Endodermal cell (in vitro differentiated cells): ENCODE results near the gene RIN3. TPM values are rescaled to one million over a fixed set of nuclear protein-coding genes. Genes with fewer than 3 reads are reported as not detected.
A peak's percentile ranks its signal among the peaks of the same experiment; 100 is the strongest.
"Not testable (repeated sequence)": the region's sequence is repeated elsewhere in the genome, so short reads cannot be mapped to it uniquely, and the experiment has no call there.

ENCODE experiments used
- DNase-seq: peaks from one replicate; pipeline ENCODE4 v3.0.0-alpha.2; 2017
- H3K27ac ChIP-seq: 2 replicates; pipeline ENCODE4 v1.5.1; 2013; ENCODE audit warnings: mild to moderate bottlenecking, low read depth, low read length, moderate library complexity
- H3K27me3 ChIP-seq: 2 replicates; pipeline ENCODE4 v1.6.1; 2013; ENCODE audit warnings: mild to moderate bottlenecking, low read length, moderate library complexity; ENCODE audit not compliant: insufficient read depth, control insufficient read depth, poor library complexity, severe bottlenecking
- H3K36me3 ChIP-seq: 2 replicates; pipeline ENCODE4 v1.7.0; 2013; ENCODE audit warnings: mild to moderate bottlenecking, low read length, moderate library complexity; ENCODE audit not compliant: control insufficient read depth, insufficient read depth
- H3K4me1 ChIP-seq: one replicate; pipeline ENCODE4 v1.7.0; 2013; ENCODE audit warnings: low read length; ENCODE audit not compliant: control insufficient read depth, insufficient read depth
- H3K4me3 ChIP-seq: 2 replicates; pipeline ENCODE4 v1.5.1; 2013; ENCODE audit warnings: mild to moderate bottlenecking, low read length, moderate library complexity
- H3K9ac ChIP-seq: 2 replicates; pipeline ENCODE4 v1.6.1; 2013; ENCODE audit warnings: mild to moderate bottlenecking, low read length, moderate library complexity; ENCODE audit not compliant: poor library complexity, severe bottlenecking; ENCODE audit errors: extremely low read depth
- H3K9me3 ChIP-seq: 2 replicates; pipeline ENCODE4 v1.6.1; 2013; ENCODE audit warnings: mild to moderate bottlenecking, low read length, moderate library complexity; ENCODE audit not compliant: control insufficient read depth
- H3K27ac Mint-ChIP-seq: 2 replicates; pipeline ENCODE4 v1.8.0; 2020; ENCODE audit warnings: mixed read lengths
- H3K27me3 Mint-ChIP-seq: 2 replicates; pipeline ENCODE4 v1.8.0; 2021; ENCODE audit warnings: mild to moderate bottlenecking, mixed read lengths; ENCODE audit not compliant: insufficient read depth
- H3K36me3 Mint-ChIP-seq: 2 replicates; pipeline ENCODE4 v1.8.0; 2020; ENCODE audit warnings: low read depth, mixed read lengths
- H3K4me1 Mint-ChIP-seq: 2 replicates; pipeline ENCODE4 v1.8.0; 2020; ENCODE audit warnings: mixed read lengths
- H3K4me3 Mint-ChIP-seq: 2 replicates; pipeline ENCODE4 v1.8.0; 2020; ENCODE audit warnings: mild to moderate bottlenecking, moderate library complexity, mixed read lengths
- H3K9me3 Mint-ChIP-seq: 2 replicates; pipeline ENCODE4 v1.8.0; 2020; ENCODE audit warnings: mild to moderate bottlenecking, mixed read lengths
- CTCF ChIP-seq: fragments of 200-600 bp; sonication (generic); conservative IDR thresholded peaks from 2 replicates; pipeline ENCODE4 v1.5.0; 2021; ENCODE audit warnings: antibody characterized with exemption, mild to moderate bottlenecking
- WGBS, 2 experiments: methylation state at CpG; one replicate each; pipeline versions ENCODE4 v1.1.5 to v1.1.7; 2013; ENCODE audit warnings: missing lambda C conversion rate in 2 of 2, mixed read lengths in 1 of 2; ENCODE audit not compliant: insufficient coverage in 1 of 2, insufficient read length in 1 of 2; 5-methylcytosine and 5-hydroxymethylcytosine counted together
- total RNA-seq, 2 donors: library from RNA; stranded (reverse); fragmentation: NEBNext Ultra II Directional in 1 of 2; extraction: Animal tissue kit (Norgen Biotek cat#: 25700) in 1 of 2; gene quantifications; 2 replicates in 1 of 2; 3 replicates in 1 of 2; pipeline ENCODE4 v1.2.1, GENCODE V29; 2021

RIN3 gene
- total RNA-seq, 2 donors from 2014 or later = 5.2 to 6.0 TPM

- not testable (repeated sequence) for H3K4me3 Mint-ChIP-seq, H3K27me3 Mint-ChIP-seq, H3K27me3 ChIP-seq, H3K4me1 Mint-ChIP-seq, H3K9ac ChIP-seq, H3K4me3 ChIP-seq, H3K4me1 ChIP-seq, H3K27ac Mint-ChIP-seq, H3K9me3 Mint-ChIP-seq, H3K27ac ChIP-seq, H3K9me3 ChIP-seq
- DNase-seq = peak; percentile 95
- TF ChIP-seq CTCF = peak; percentile 90
- WGBS, 2 experiments = 79 to 100% methylated on average over 1 to 7 of the region's 7 CpGs
- peaks cover 25% of the 10 kb centered on the region for H3K36me3 ChIP-seq
- H3K36me3 Mint-ChIP-seq = peaks cover 20% of the 10 kb centered on the region
Measured at GRCh38 chr14:92714739-92715307, 201.2 kb downstream of the RIN3 start.

- Histone ChIP-seq H3K9me3 (no peaks in the 10 kb centered on the region), H3K27me3 (no peaks in the 10 kb centered on the region), H3K36me3 (peaks cover 20% of the 10 kb centered on the region), H3K4me1 (no peaks in the 10 kb centered on the region), H3K27ac (no peak overlapping the region), H3K9ac (no peak overlapping the region), H3K4me3 (no peak overlapping the region)
- TF ChIP-seq CTCF = no peak
- Mint-ChIP-seq H3K27me3 (no peaks in the 10 kb centered on the region), H3K27ac (no peak overlapping the region), H3K4me3 (no peak overlapping the region), H3K36me3 (peaks cover 14% of the 10 kb centered on the region), H3K9me3 (no peaks in the 10 kb centered on the region), H3K4me1 (no peaks in the 10 kb centered on the region)
- DNase-seq = no peak
- 92 to 97% methylated on average over 10 of the region's 10 CpGs for WGBS, 2 experiments
Measured at GRCh38 chr14:92716131-92716530, 202.6 kb downstream of the RIN3 start.

- H3K27ac Mint-ChIP-seq = no peak overlapping the region
- no peaks in the 10 kb centered on the region for H3K27me3 ChIP-seq
Measured at GRCh38 chr14:92717571-92718042, 204.0 kb downstream of the RIN3 start.

More at GRCh38 chr14:92717571-92718042, 204.0 kb downstream of the RIN3 start:
- H3K9me3 ChIP-seq = no peaks in the 10 kb centered on the region
- no peak overlapping the region for H3K4me3 ChIP-seq
- H3K4me1 ChIP-seq = no peaks in the 10 kb centered on the region
- Mint-ChIP-seq H3K4me3 (no peak overlapping the region), H3K4me1 (no peaks in the 10 kb centered on the region), H3K36me3 (peaks cover 17% of the 10 kb centered on the region), H3K9me3 (no peaks in the 10 kb centered on the region), H3K27me3 (no peaks in the 10 kb centered on the region)
- DNase-seq = no peak
- H3K9ac ChIP-seq = no peak overlapping the region
- H3K27ac ChIP-seq = no peak overlapping the region
- H3K36me3 ChIP-seq = peaks cover 8% of the 10 kb centered on the region
- TF ChIP-seq CTCF = no peak
- WGBS, 2 experiments = 90 to 94% methylated on average over 10 to 11 of the region's 11 CpGs
